Subcutaneous abdominal adipose tissue (tissue), 5 donors: Measurements from ENCODE around the gene AKT1.

Experiments used
- H3K27ac ChIP-seq: one replicate; pipeline ENCODE4 v1.7.0; 2013; ENCODE audit warnings: low read depth, mild to moderate bottlenecking, inconsistent platforms, low read length, moderate library complexity
- H3K27me3 ChIP-seq, 5 donors: one replicate each; pipeline ENCODE4 v1.7.0; 2013; ENCODE audit warnings: low read length in 5 of 5, inconsistent platforms in 1 of 5; ENCODE audit not compliant: control insufficient read depth in 5 of 5, insufficient read depth in 4 of 5
- H3K36me3 ChIP-seq, 5 donors: one replicate each; pipeline ENCODE4 v1.7.0; 2013; ENCODE audit warnings: low read length in 5 of 5; ENCODE audit not compliant: control insufficient read depth in 5 of 5, insufficient read depth in 5 of 5
- H3K4me1 ChIP-seq, 5 donors: one replicate each; pipeline ENCODE4 v1.7.0; 2013; ENCODE audit warnings: low read length in 5 of 5, mild to moderate bottlenecking in 3 of 5, moderate library complexity in 1 of 5; ENCODE audit not compliant: control insufficient read depth in 5 of 5, insufficient read depth in 5 of 5
- H3K4me3 ChIP-seq, 5 donors: one replicate each; pipeline ENCODE4 v1.7.0; 2013; ENCODE audit warnings: low read length in 5 of 5, low read depth in 1 of 5
- H3K9ac ChIP-seq, 5 donors: one replicate each; pipeline ENCODE4 v1.7.0; 2013; ENCODE audit warnings: low read length in 5 of 5, mild to moderate bottlenecking in 4 of 5, moderate library complexity in 3 of 5
- H3K9me3 ChIP-seq, 5 donors: one replicate each; pipeline ENCODE4 v1.7.0; 2013; ENCODE audit warnings: low read length in 5 of 5; ENCODE audit not compliant: control insufficient read depth in 5 of 5
- donor health status: healthy.
- donor health status: healthy.
- donor health status: healthy.
- donor health status: healthy.
- donor health status: healthy.

The AKT1 gene

DNA sequence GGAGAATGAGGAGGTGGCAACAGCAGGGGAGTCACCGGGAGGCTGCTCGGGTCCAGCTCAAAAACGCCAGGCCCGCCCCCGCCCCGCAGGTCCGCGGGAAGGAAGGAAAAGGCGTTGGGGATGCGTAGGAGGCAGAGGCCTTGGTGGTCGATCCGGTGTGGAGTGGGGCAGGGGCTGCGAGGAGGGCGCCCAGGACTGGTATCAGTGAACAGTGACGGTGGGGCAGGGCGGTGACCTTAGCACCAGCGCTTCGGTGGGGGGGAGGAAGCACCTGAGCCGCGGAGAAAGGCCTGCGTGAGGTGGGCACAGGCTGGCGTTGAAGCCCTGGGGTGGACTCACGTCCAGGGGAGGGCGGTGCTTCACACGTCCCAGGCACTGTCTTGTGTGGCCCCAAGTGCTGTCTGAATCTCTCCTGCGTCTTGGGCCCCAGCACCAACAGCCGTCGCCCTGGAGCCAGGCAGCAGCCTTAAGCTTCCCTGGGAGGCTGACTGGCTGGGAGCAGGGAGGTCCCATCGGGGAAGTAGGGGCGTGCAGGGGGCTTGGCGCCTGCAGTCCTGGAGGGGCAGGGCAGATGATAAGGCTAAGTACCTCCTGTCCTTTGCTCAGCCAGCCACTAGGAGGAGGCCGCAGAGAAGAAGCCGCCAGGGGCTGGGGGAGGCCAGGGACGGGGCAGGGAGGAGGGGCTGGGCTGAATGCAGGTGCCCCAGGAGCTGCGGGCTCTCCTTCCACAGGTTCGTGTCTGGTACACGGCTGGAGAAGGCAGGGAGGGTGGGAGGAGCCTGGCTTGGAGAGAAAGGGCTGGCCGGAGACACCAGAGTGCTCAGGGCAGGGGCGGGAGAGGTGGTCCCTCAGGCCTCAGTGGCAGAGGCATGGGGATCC, 31.9 kb upstream of the AKT1 start:
- Histone ChIP-seq H3K9me3 (no peaks in the 10 kb centered on the region), H3K9ac (peak overlapping the region in 4 of 5 donors; percentile 27 to 68 (median 45)), H3K27me3 (peaks cover 0 to 3% (median 0%) of the 10 kb centered on the region in 5 donors), H3K4me1 (peaks cover 0 to 26% (median 22%) of the 10 kb centered on the region in 5 donors), H3K36me3 (no peaks in the 10 kb centered on the region), H3K27ac (no peak overlapping the region), H3K4me3 (peak overlapping the region; percentile 32 to 64 (median 44))

DNA sequence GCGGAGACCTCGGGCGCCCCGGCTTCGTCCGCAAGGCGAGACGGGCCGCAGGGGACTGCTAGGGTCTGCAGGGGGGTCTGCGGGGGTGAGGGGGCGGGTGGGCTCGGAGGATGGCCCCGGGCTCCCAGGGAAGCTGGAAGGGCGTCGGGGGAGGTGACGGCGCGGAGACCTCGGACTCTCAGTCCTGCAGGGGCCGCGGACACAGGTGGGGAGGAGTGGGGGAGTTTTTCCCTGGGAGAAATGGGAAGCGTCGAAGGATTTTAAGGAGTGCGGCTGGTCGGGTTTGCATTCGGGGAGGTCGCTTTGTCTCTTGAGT, 31.3 kb upstream of the AKT1 start:
- no peaks in the 10 kb centered on the region for H3K9me3 ChIP-seq
- H3K27me3 ChIP-seq: peaks cover 0 to 3% (median 0%) of the 10 kb centered on the region in 5 donors
- H3K4me3 ChIP-seq: peak overlapping the region; percentile 32 to 64 (median 44)
- H3K27ac ChIP-seq: no peak overlapping the region
- H3K36me3 ChIP-seq: no peaks in the 10 kb centered on the region
- peaks cover 0 to 26% (median 22%) of the 10 kb centered on the region in 5 donors for H3K4me1 ChIP-seq
- peak overlapping the region in 4 of 5 donors; percentile 27 to 68 (median 45) for H3K9ac ChIP-seq

DNA sequence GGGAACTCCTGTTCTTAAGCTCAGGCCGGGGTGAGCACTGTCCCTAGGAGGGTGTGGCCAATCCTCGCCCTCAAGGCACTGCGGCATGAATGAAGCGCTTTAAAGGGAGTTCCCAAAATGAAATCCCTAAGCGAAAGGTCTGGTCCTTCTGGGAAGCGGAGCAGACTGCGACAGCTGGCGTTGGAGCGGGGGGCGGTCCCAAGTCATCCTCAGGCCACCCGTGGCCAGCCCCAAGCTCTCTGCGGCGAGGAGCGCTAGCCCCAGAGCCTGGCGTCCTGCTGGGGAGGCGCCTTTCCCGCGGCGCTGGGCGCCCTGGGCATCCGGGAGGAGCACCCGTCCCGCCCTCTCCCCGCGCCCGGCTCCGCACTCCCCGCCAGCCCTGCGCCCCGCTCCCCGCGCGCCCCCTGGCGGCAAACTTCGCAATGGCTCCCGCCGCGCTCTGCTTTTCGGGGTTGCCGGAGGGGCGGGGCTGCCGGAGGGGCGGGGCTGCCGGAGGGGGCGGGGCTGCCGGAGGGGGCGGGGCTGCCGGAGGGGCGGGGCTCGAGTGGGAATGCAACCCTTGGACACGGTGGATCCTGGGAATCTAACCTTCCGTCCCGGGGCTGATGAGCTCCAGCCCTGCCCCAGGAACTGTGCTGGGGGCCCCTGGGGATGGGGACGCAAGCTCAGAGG, 30.8 kb upstream of the AKT1 start:
- Histone ChIP-seq H3K4me1 (peaks cover 0 to 26% (median 22%) of the 10 kb centered on the region in 5 donors), H3K9me3 (no peaks in the 10 kb centered on the region), H3K27ac (no peak overlapping the region), H3K4me3 (peak overlapping the region; percentile 69 to 75 (median 72)), H3K27me3 (peaks cover 0 to 3% (median 0%) of the 10 kb centered on the region in 5 donors), H3K36me3 (no peaks in the 10 kb centered on the region), H3K9ac (peak overlapping the region in 3 of 5 donors; percentile 56 to 76 (median 73))

DNA sequence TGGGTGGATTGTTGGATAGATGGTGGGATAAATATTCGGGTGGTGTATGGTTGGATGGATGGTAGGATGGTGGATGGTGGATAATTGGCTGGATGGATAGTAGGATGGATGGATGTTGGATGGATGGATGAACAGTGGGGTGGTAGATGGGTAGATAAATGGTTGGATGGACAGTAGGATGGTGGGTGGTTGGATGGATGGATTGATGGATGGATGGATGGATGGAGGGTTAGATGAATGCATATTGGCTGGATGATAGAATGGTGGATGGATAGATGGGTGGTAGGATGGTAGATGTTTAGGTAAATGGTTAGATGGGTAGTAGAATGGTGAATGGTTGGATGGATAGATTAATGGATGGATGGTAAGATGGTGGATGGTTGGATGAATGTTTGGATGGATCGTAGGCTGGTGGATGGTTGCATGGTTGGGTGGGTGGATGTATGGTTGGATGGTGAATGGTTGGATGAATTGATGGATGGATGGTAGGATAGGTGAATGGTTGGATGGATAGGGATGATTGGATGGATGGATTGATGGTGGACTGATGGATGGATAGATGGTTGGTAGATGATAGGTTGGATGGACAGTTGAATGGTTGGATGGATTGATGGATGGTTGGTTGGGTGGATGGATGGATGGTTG, 28.9 kb upstream of the AKT1 start:
- Histone ChIP-seq H3K4me1 (peaks cover 0 to 32% (median 28%) of the 10 kb centered on the region in 5 donors), H3K9me3 (no peaks in the 10 kb centered on the region), H3K9ac (no peak overlapping the region), H3K4me3 (no peak overlapping the region), H3K27me3 (peaks cover 0 to 3% (median 0%) of the 10 kb centered on the region in 5 donors), H3K27ac (no peak overlapping the region), H3K36me3 (no peaks in the 10 kb centered on the region)

DNA sequence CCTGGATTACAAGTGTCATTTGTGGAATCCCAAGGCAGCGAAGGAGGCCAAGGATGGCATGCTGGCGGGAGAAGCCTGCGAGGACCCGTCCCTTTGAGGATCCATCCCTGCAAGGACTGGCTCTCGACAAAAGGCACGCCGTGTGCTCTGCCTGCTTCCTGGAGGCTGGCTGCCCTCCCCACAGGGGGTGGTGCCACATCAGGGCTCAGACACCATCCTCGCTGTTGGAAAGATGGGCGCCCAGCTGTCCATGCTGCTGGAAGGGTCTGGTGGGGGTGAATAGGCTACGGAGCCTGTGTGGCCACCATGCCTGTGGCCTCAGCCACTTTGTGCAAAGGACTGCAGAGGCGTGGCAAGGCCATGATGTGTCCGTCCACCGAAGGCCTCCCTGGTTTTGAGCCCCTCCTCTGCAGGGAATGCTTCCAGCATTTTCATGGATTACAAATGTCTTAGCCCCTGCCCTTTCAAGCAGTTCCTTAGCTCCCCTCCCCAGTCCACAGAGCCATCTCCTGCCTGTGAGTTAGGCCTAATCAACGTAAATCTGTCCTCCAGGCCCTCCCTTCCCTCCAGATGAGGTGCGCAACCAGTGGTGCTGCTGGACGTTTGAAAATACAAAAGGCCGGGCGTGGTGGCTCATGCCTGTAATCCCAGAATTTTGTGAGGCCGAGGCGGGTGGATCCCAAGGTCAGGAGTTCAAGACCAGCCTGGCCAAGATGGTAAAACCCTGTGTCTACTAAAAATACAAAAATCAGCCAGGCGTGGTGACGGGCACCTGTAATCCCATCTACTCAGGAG, 27.5 kb upstream of the AKT1 start:
- Histone ChIP-seq H3K4me1 (peaks cover 0 to 32% (median 27%) of the 10 kb centered on the region in 5 donors), H3K27me3 (peaks cover 0 to 3% (median 0%) of the 10 kb centered on the region in 5 donors), H3K9ac (no peak overlapping the region), H3K4me3 (no peak overlapping the region), H3K27ac (no peak overlapping the region), H3K36me3 (no peaks in the 10 kb centered on the region), H3K9me3 (peaks cover 0 to 2% (median under 1%) of the 10 kb centered on the region in 5 donors)

GRCh38 chr14:104821971-104822608, 26.5 kb upstream of the AKT1 start:
- Histone ChIP-seq H3K27ac (no peak overlapping the region), H3K27me3 (peaks cover 0 to 3% (median 0%) of the 10 kb centered on the region in 5 donors), H3K4me3 (no peak overlapping the region), H3K9me3 (peaks cover 0 to 6% (median 3%) of the 10 kb centered on the region in 5 donors), H3K9ac (no peak overlapping the region), H3K4me1 (peaks cover 0 to 28% (median 19%) of the 10 kb centered on the region in 5 donors), H3K36me3 (no peaks in the 10 kb centered on the region)

GRCh38 chr14:104821229-104821945, 25.8 kb upstream of the AKT1 start:
- Histone ChIP-seq H3K9me3 (peaks cover 0 to 6% (median 3%) of the 10 kb centered on the region in 5 donors), H3K9ac (no peak overlapping the region), H3K27me3 (peaks cover 0 to 3% (median 0%) of the 10 kb centered on the region in 5 donors), H3K4me1 (peaks cover 3 to 32% (median 23%) of the 10 kb centered on the region in 5 donors), H3K27ac (no peak overlapping the region), H3K36me3 (no peaks in the 10 kb centered on the region), H3K4me3 (no peak overlapping the region)

GRCh38 chr14:104820669-104821228, 25.2 kb upstream of the AKT1 start:
- Histone ChIP-seq H3K27ac (no peak overlapping the region), H3K27me3 (peaks cover 0 to 2% (median 0%) of the 10 kb centered on the region in 5 donors), H3K4me3 (no peak overlapping the region), H3K9me3 (peaks cover 0 to 6% (median 3%) of the 10 kb centered on the region in 5 donors), H3K9ac (no peak overlapping the region), H3K4me1 (peaks cover 3 to 31% (median 21%) of the 10 kb centered on the region in 5 donors), H3K36me3 (no peaks in the 10 kb centered on the region)
